ENCODE results near the gene ZNRF3.

The ZNRF3 gene

GRCh38 chr22:29102300-29102699, 218.9 kb downstream of the ZNRF3 start:
- TF ChIP-seq CTCF (conservative IDR thresholded peaks at IDR 0.05; ENCODE audit: low read depth, low read length): no peak
- no peak overlapping the region for H3K4me3 ChIP-seq (ENCODE audit: low read length)

GRCh38 chr22:29103121-29103520, 219.7 kb downstream of the ZNRF3 start:
- TF ChIP-seq CTCF (conservative IDR thresholded peaks at IDR 0.05; ENCODE audit: low read depth, low read length): no peak
- DNase-seq (ENCODE audit: low read depth): no peak

More at GRCh38 chr22:29102300-29102699, 218.9 kb downstream of the ZNRF3 start:
- no peak for DNase-seq (ENCODE audit: low read depth)

GRCh38 chr22:29105468-29105867, 222.1 kb downstream of the ZNRF3 start:
- no peak overlapping the region for H3K4me3 ChIP-seq (ENCODE audit: low read length)
- no peak for DNase-seq (ENCODE audit: low read depth)
- no peak for TF ChIP-seq CTCF (conservative IDR thresholded peaks at IDR 0.05; ENCODE audit: low read depth, low read length)

More at GRCh38 chr22:29103121-29103520, 219.7 kb downstream of the ZNRF3 start:
- no peak overlapping the region for H3K4me3 ChIP-seq (ENCODE audit: low read length)

GRCh38 chr22:29106839-29107238, 223.5 kb downstream of the ZNRF3 start:
- DNase-seq (ENCODE audit: low read depth): no peak
- H3K4me3 ChIP-seq (ENCODE audit: low read length): no peak overlapping the region

More at GRCh38 chr22:29106839-29107238, 223.5 kb downstream of the ZNRF3 start:
- no peak for TF ChIP-seq CTCF (conservative IDR thresholded peaks at IDR 0.05; ENCODE audit: low read depth, low read length)

All from retinal pigment epithelial cell (primary cell).